GM12878 (cell line): ENCODE measurements around the gene SETD2. TPM values are rescaled to one million over a fixed set of nuclear protein-coding genes. Genes with fewer than 3 reads are reported as not detected.

Experiments
- ATAC-seq: fragments of 200-7000 bp; cut with Tn5 transposase; 3 replicates; pipeline ENCODE4 v1.9.1; 2020; ENCODE audit warnings: mild to moderate bottlenecking, moderate library complexity
- BruUV-seq: library from RNA; stranded (reverse); fragments of 400-500 nt; replicated peaks from 2 replicates; lab custom pipeline; 2021; lab: Mats Ljungman, UMichigan
- CTCF ChIA-PET: fragments of 300-600 bp; sonication (Branson Sonifier 250); formaldehyde crosslinking; extraction: SDS; loops from one replicate; lab custom pipeline; 2021; ENCODE audit warnings: inconsistent platforms; lab: Yijun Ruan, JAX
- POLR2A ChIA-PET: fragments of 350-600 bp; formaldehyde crosslinking; extraction: SDS; loops from one replicate; lab custom pipeline; 2021; ENCODE audit warnings: inconsistent platforms; lab: Charles Lee
- RAD21 ChIA-PET: fragments of 300-600 bp; sonication (Branson Sonifier 250); formaldehyde crosslinking; loops from one replicate; lab custom pipeline; 2023; ENCODE audit warnings: antibody characterized with exemption; ENCODE audit not compliant: unreplicated experiment; lab: Charles Lee
- SMC1A ChIA-PET: fragments of 300-600 bp; sonication (Branson Sonifier 250); formaldehyde crosslinking; loops from one replicate; lab custom pipeline; 2023; ENCODE audit not compliant: unreplicated experiment, uncharacterized antibody; lab: Charles Lee
- DNase-seq: peaks from one replicate; pipeline ENCODE4 v3.0.0-alpha.2; 2011; ENCODE audit warnings: low read depth, low spot score
- FAIRE-seq: peaks from 3 replicates; lab custom pipeline; 2011; peaks lifted over from hg19 to GRCh38; lab: Jason Lieb, UNC
- H2AFZ ChIP-seq: 2 replicates; pipeline ENCODE4 v1.6.0; 2011; ENCODE audit warnings: low read depth, low read length, control low read depth; ENCODE audit not compliant: control insufficient read depth
- H3K27ac ChIP-seq: 2 replicates; pipeline ENCODE4 v1.5.1; 2011; ENCODE audit warnings: control low read depth; ENCODE audit not compliant: control insufficient read depth, insufficient read depth
- H3K27me3 ChIP-seq, 2 experiments: replicated peaks in 1 of 2; 2 replicates each; pipeline versions ENCODE4 v1.6.0 to v1.6.1; 2011; ENCODE audit warnings: low read length in 1 of 2; ENCODE audit not compliant: control insufficient read depth in 2 of 2, insufficient read depth in 2 of 2
- H3K36me3 ChIP-seq, 2 experiments: 2 replicates each; pipeline ENCODE4 v1.5.1; 2011; ENCODE audit warnings: low read length in 1 of 2; ENCODE audit not compliant: control insufficient read depth in 2 of 2, insufficient read depth in 2 of 2
- H3K4me1 ChIP-seq: 2 replicates; pipeline ENCODE4 v1.6.1; 2011; ENCODE audit warnings: mild to moderate bottlenecking, low read length, moderate library complexity, mixed read lengths; ENCODE audit not compliant: control insufficient read depth, insufficient read depth
- H3K4me2 ChIP-seq: 2 replicates; pipeline ENCODE4 v1.6.0; 2011; ENCODE audit warnings: control low read depth; ENCODE audit not compliant: control insufficient read depth, insufficient read depth
- H3K4me3 ChIP-seq: fragments of 200-600 bp; sonication (generic); 2 replicates; pipeline ENCODE4 v1.5.1; 2016
- H3K79me2 ChIP-seq: 2 replicates; pipeline ENCODE4 v1.6.0; 2011; ENCODE audit warnings: low read length; ENCODE audit not compliant: control insufficient read depth, insufficient read depth
- H3K9ac ChIP-seq: 2 replicates; pipeline ENCODE4 v1.8.0; 2011; ENCODE audit warnings: low read length, control low read depth, mixed read lengths; ENCODE audit not compliant: control insufficient read depth, insufficient read depth
- H3K9me3 ChIP-seq: replicated peaks from 3 replicates; pipeline ENCODE4 v1.5.1; 2011; ENCODE audit warnings: mild to moderate bottlenecking, low read length; ENCODE audit not compliant: control insufficient read depth, insufficient read depth
- H4K20me1 ChIP-seq: 2 replicates; pipeline ENCODE4 v1.6.0; 2011; ENCODE audit not compliant: control insufficient read depth, insufficient read depth
- EED ChIP-seq: sonication (generic); IDR thresholded peaks from 2 replicates; pipeline ENCODE4 v1.6.1; 2016; ENCODE audit warnings: antibody characterized with exemption, low read depth
- MEF2B ChIP-seq: fragments of 450-650 bp; IDR thresholded peaks from 2 replicates; pipeline ENCODE4 v1.6.1; 2018; ENCODE audit warnings: mild to moderate bottlenecking, moderate library complexity; ENCODE audit not compliant: partially characterized antibody, poor library complexity, severe bottlenecking
- RAD51 ChIP-seq: fragments of 450-650 bp; IDR thresholded peaks from 2 replicates; pipeline ENCODE4 v1.6.1; 2016; ENCODE audit warnings: moderate library complexity, mild to moderate bottlenecking, inconsistent platforms
- ZZZ3 ChIP-seq: IDR thresholded peaks from 2 replicates; pipeline ENCODE4 v1.6.1; 2011; ENCODE audit warnings: low read depth; ENCODE audit not compliant: control insufficient read depth, insufficient read length
- WGBS: methylation state at CpG from one replicate; pipeline ENCODE4 v1.1.6; 2016; ENCODE audit warnings: low lambda C conversion rate; ENCODE audit not compliant: insufficient replicate concordance, insufficient coverage; ENCODE audit errors: missing lambda C conversion rate; 5-methylcytosine and 5-hydroxymethylcytosine counted together
- in situ Hi-C: fragments of 300-500 bp; cut with MboI; formaldehyde crosslinking; loops from 9 replicates; pipeline ENCODE4 v1.14.3; 2018; ENCODE audit warnings: mixed read lengths
- intact Hi-C: fragments of 100-400 bp; cut with micrococcal nuclease; formaldehyde crosslinking; loops from one replicate; pipeline ENCODE4 v1.14.2; 2022; ENCODE audit not compliant: unreplicated experiment
- polyA plus RNA-seq, 11 experiments: library from polyadenylated mRNA; depleted of rRNA in 4 of 11; unstranded in 6 of 11; stranded (reverse) in 5 of 11; fragments of >200 nt; fragmentation: Nextera tagmentation in 4 of 11; fragmentation: Illumina TruSeq in 1 of 11; extraction: Ambion mirVana in 4 of 11; extraction: Trizol in 1 of 11; gene quantifications; 1 replicate in 1 of 11; 2 replicates in 10 of 11; pipeline versions ENCODE4 v1.2.1 to v1.2.3, GENCODE V29; 2011 to 2016; ENCODE audit warnings: inconsistent platforms in 2 of 11, missing spikeins in 2 of 11, low read depth in 1 of 11
- total RNA-seq, 4 experiments: library from RNA; depleted of rRNA in 3 of 4; stranded (reverse); fragments of >200 nt in 3 of 4; fragmentation: Illumina TruSeq in 1 of 4; extraction: Trizol in 1 of 4; gene quantifications; 2 replicates each; pipeline versions ENCODE4 v1.2.1 to v1.2.3, GENCODE V29; 2013 to 2021
- TF ChIP-seq, protein P1 (sequence below): fragments of 450-650 bp; IDR thresholded peaks from 2 replicates; pipeline ENCODE4 v1.6.1; 2016; ENCODE audit warnings: mild to moderate bottlenecking, moderate library complexity, borderline replicate concordance
- TF ChIP-seq, protein P2 (sequence below): fragments of 450-650 bp; IDR thresholded peaks from 2 replicates; pipeline ENCODE4 v1.6.1; 2017; ENCODE audit warnings: antibody characterized with exemption, mild to moderate bottlenecking, moderate library complexity

Gene SETD2
- total and polyA plus RNA-seq, 10 of the 15 experiments (the other 5 are each of a cell fraction or from before 2014, with no cell fraction given), result 8.4 to 44.9 (median 24.5) TPM

DNA sequence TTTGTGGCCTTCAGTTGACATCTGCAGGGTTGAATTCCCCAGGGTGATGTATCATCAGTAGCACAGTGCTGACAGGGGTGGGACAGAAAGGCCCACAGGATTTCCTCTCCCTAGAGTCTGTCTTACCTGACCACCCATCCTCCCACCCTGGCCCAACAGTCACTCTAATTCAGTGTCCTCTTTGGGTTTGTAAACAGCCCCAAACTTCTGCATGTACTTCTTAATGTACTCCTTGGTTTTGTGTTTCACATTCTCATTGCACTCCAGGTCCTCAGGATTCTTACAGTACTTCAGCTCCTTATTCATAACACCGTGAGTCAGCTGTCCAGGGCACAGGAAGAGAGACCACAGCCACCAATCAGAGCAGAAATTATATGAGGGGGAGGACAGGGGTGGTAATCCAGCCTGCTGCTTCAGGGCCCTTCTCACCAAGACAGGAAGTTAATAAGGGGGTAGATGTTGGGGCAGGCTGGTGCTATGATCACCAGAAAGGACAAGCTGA, 146.9 kb downstream of the SETD2 start (continued):
- TF ChIP-seq MEF2B, result peak; percentile 90

DNA sequence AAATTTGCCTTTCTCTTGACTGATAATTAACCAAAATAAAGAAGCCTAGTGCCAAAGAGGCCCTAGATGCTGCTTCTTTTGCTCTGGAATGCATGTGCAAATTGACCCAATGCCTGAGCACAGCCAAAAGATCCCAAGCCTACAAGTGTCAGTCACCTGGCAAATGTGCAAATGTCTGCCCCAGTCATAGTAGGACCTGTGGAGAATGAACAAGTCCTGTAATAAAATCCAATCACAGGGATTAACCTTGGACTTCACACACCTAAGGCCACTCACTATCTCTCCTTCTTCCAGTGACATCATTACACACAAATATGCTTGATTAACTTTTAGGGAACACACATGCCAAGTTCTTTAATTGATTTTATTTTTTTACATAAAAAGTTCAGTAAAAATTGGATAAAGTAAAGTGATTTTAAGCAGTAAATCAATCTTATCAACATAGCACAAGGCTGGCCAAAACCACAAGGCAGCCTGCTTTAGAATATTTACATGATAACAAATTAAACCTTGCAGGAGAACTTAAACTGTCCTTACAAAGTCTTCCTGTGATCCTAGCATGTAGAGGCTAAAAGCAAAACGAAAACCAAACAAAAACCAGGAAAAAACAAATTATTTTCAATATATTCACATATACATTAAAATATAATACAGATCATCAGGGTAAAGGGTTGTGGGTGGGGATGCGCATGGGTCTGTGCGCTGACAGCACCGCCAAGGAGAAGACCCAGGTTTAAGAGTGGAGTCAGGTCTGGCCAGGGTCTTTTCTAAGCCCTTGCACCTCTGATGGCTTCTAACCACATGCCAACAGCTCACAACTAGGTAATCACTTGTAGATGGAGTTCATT, 147.6 kb downstream of the SETD2 start:
- no peak overlapping the region for H3K9ac ChIP-seq
- no peaks in the 10 kb centered on the region for H3K9me3 ChIP-seq
- no peak overlapping the region for H3K4me2 ChIP-seq
- in situ Hi-C loops (no loop called here), intact Hi-C loops (loop anchor here (10.0 kb wide), 1 partner anchor 312 kb away; the partner anchor contains the start of gene TMIE)
- H3K4me3 ChIP-seq, result no peak overlapping the region
- H3K4me1 ChIP-seq, result peaks cover 14% of the 10 kb centered on the region
- no peaks in the 10 kb centered on the region for H3K27me3 ChIP-seq
- DNase-seq, result no peak
- no peaks in the 10 kb centered on the region for H3K79me2 ChIP-seq
- H2AFZ ChIP-seq, result no peak overlapping the region
- SMC1A ChIA-PET, result interaction anchor here (0.8 to 8.8 kb wide), 5 partner anchors 15 to 333 kb away, joined by 3 to 83 read pairs (median 4); no protein-coding TSS in a partner anchor
- RAD21 ChIA-PET, result interaction anchor here (0.6 kb wide), 1 partner anchor 209 kb away, joined by 4 read pairs; no protein-coding TSS in a partner anchor
- POLR2A ChIA-PET, result interaction anchor here (1.3 kb wide), 1 partner anchor 85 kb away, joined by 3 read pairs; no protein-coding TSS in a partner anchor
- no peak for FAIRE-seq
- TSS peak; percentile 59 for BruUV-seq
- H3K27ac ChIP-seq, result no peak overlapping the region
- 70% methylated on average over 4 of the region's 4 CpGs for WGBS
- ATAC-seq, result no peak
- TF ChIP-seq ZZZ3 (no peak), EED (no peak), RAD51 (no peak)
- TF ChIP-seq, protein P1, sequence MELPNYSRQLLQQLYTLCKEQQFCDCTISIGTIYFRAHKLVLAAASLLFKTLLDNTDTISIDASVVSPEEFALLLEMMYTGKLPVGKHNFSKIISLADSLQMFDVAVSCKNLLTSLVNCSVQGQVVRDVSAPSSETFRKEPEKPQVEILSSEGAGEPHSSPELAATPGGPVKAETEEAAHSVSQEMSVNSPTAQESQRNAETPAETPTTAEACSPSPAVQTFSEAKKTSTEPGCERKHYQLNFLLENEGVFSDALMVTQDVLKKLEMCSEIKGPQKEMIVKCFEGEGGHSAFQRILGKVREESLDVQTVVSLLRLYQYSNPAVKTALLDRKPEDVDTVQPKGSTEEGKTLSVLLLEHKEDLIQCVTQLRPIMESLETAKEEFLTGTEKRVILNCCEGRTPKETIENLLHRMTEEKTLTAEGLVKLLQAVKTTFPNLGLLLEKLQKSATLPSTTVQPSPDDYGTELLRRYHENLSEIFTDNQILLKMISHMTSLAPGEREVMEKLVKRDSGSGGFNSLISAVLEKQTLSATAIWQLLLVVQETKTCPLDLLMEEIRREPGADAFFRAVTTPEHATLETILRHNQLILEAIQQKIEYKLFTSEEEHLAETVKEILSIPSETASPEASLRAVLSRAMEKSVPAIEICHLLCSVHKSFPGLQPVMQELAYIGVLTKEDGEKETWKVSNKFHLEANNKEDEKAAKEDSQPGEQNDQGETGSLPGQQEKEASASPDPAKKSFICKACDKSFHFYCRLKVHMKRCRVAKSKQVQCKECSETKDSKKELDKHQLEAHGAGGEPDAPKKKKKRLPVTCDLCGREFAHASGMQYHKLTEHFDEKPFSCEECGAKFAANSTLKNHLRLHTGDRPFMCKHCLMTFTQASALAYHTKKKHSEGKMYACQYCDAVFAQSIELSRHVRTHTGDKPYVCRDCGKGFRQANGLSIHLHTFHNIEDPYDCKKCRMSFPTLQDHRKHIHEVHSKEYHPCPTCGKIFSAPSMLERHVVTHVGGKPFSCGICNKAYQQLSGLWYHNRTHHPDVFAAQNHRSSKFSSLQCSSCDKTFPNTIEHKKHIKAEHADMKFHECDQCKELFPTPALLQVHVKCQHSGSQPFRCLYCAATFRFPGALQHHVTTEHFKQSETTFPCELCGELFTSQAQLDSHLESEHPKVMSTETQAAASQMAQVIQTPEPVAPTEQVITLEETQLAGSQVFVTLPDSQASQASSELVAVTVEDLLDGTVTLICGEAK, result no peak
- TF ChIP-seq, protein P2, sequence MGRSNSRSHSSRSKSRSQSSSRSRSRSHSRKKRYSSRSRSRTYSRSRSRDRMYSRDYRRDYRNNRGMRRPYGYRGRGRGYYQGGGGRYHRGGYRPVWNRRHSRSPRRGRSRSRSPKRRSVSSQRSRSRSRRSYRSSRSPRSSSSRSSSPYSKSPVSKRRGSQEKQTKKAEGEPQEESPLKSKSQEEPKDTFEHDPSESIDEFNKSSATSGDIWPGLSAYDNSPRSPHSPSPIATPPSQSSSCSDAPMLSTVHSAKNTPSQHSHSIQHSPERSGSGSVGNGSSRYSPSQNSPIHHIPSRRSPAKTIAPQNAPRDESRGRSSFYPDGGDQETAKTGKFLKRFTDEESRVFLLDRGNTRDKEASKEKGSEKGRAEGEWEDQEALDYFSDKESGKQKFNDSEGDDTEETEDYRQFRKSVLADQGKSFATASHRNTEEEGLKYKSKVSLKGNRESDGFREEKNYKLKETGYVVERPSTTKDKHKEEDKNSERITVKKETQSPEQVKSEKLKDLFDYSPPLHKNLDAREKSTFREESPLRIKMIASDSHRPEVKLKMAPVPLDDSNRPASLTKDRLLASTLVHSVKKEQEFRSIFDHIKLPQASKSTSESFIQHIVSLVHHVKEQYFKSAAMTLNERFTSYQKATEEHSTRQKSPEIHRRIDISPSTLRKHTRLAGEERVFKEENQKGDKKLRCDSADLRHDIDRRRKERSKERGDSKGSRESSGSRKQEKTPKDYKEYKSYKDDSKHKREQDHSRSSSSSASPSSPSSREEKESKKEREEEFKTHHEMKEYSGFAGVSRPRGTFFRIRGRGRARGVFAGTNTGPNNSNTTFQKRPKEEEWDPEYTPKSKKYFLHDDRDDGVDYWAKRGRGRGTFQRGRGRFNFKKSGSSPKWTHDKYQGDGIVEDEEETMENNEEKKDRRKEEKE, result no peak
- peaks cover 17 to 19% of the 10 kb centered on the region in 2 experiments for H3K36me3 ChIP-seq
- CTCF ChIA-PET, result interaction anchor here (0.8 to 1.7 kb wide), 3 partner anchors 22 to 308 kb away, joined by 3 read pairs; no protein-coding TSS in a partner anchor
- H4K20me1 ChIP-seq, result no peaks in the 10 kb centered on the region; the same call in 1 of the 2 replicates
